HCT116 (cell line): ENCODE measurements around the gene ACTL10.

Experiments
- EZH2 ChIP-seq: fragments of 200-600 bp; sonication (generic); IDR thresholded peaks from 2 replicates; pipeline ENCODE4 v1.6.1; 2017; ENCODE audit warnings: antibody characterized with exemption, mixed run types
- TCF7L2 ChIP-seq: IDR thresholded peaks from 2 replicates; pipeline ENCODE4 v1.7.0; 2011; ENCODE audit warnings: borderline replicate concordance, inconsistent platforms; ENCODE audit not compliant: insufficient read depth, insufficient read length; ENCODE audit errors: extremely low read depth
- YY1 ChIP-seq: IDR thresholded peaks from 2 replicates; pipeline ENCODE4 v1.6.1; 2011; ENCODE audit warnings: low read length, low read depth, moderate library complexity, mild to moderate bottlenecking; ENCODE audit not compliant: insufficient replicate concordance; ENCODE audit errors: extremely low read depth
- TF ChIP-seq, protein P1 (sequence below), 3 experiments: fragments of 200-600 bp in 1 of 3; sonication (generic) in 1 of 3; IDR thresholded peaks in 2 of 3; conservative IDR thresholded peaks in 1 of 3; 2 replicates each; pipeline ENCODE4 v1.5.1; 2012 to 2017; ENCODE audit warnings: low read depth in 2 of 3, low read length in 2 of 3, antibody characterized with exemption in 1 of 3, borderline replicate concordance in 1 of 3, control low read depth in 1 of 3, mild to moderate bottlenecking in 1 of 3, mixed read lengths in 1 of 3, mixed run types in 1 of 3, moderate library complexity in 1 of 3; ENCODE audit not compliant: insufficient read depth in 1 of 3
- TF ChIP-seq, protein P2 (sequence below): IDR thresholded peaks from 2 replicates; pipeline ENCODE4 v1.6.1; 2012
- TF ChIP-seq, protein P3 (sequence below): IDR thresholded peaks from 2 replicates; pipeline ENCODE4 v1.6.1; 2011; ENCODE audit warnings: mild to moderate bottlenecking, low read length, moderate library complexity; ENCODE audit not compliant: insufficient replicate concordance; ENCODE audit errors: extremely low read depth

DNA sequence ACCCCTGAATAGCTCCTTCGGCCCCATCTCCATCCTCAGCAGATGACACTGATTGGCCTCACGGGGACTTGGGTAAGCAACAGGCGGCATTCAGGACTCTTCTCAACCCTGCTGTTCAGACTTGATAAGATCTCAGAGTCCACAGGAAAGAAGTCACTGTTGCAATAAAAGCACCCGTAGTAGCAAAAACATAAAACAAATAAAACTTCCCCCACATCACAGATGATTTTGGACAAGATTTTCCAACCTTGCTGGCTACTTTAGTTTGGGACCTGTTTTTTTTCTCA lies 21.7 kb upstream of the ACTL10 start:
- TF ChIP-seq, protein P1, sequence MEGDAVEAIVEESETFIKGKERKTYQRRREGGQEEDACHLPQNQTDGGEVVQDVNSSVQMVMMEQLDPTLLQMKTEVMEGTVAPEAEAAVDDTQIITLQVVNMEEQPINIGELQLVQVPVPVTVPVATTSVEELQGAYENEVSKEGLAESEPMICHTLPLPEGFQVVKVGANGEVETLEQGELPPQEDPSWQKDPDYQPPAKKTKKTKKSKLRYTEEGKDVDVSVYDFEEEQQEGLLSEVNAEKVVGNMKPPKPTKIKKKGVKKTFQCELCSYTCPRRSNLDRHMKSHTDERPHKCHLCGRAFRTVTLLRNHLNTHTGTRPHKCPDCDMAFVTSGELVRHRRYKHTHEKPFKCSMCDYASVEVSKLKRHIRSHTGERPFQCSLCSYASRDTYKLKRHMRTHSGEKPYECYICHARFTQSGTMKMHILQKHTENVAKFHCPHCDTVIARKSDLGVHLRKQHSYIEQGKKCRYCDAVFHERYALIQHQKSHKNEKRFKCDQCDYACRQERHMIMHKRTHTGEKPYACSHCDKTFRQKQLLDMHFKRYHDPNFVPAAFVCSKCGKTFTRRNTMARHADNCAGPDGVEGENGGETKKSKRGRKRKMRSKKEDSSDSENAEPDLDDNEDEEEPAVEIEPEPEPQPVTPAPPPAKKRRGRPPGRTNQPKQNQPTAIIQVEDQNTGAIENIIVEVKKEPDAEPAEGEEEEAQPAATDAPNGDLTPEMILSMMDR (IDR thresholded peaks at IDR 0.05 in 2 of 3, conservative IDR thresholded peaks at IDR 0.05 in 1 of 3; ENCODE audit: borderline replicate concordance in 1 of 3, insufficient read depth in 1 of 3, low read depth in 2 of 3, low read length in 2 of 3) = no peak
- TF ChIP-seq EZH2 = no peak
- TF ChIP-seq, protein P2, sequence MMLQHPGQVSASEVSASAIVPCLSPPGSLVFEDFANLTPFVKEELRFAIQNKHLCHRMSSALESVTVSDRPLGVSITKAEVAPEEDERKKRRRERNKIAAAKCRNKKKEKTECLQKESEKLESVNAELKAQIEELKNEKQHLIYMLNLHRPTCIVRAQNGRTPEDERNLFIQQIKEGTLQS = no peak
- no peak for TF ChIP-seq YY1
- TF ChIP-seq, protein P3, sequence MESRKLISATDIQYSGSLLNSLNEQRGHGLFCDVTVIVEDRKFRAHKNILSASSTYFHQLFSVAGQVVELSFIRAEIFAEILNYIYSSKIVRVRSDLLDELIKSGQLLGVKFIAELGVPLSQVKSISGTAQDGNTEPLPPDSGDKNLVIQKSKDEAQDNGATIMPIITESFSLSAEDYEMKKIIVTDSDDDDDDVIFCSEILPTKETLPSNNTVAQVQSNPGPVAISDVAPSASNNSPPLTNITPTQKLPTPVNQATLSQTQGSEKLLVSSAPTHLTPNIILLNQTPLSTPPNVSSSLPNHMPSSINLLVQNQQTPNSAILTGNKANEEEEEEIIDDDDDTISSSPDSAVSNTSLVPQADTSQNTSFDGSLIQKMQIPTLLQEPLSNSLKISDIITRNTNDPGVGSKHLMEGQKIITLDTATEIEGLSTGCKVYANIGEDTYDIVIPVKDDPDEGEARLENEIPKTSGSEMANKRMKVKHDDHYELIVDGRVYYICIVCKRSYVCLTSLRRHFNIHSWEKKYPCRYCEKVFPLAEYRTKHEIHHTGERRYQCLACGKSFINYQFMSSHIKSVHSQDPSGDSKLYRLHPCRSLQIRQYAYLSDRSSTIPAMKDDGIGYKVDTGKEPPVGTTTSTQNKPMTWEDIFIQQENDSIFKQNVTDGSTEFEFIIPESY = no peak
- TF ChIP-seq TCF7L2 = no peak
